Sigmoid colon (tissue), 7 donors: ENCODE data around the gene DUSP22. TPM values are rescaled to one million over a fixed set of nuclear protein-coding genes. Genes with fewer than 3 reads are reported as not detected.

Source experiments
- DNase-seq: peaks from one replicate; pipeline ENCODE4 v3.0.0-alpha.2; 2019
- H3K27ac ChIP-seq, 4 donors: fragments of 200-600 bp; sonication (generic); one replicate each; pipeline ENCODE4 v1.5.1; 2016 to 2019; ENCODE audit warnings: mild to moderate bottlenecking in 1 of 4
- H3K27me3 ChIP-seq, 3 donors: fragments of 200-600 bp; sonication (generic); one replicate each; pipeline ENCODE4 v1.5.1; 2019; ENCODE audit warnings: mild to moderate bottlenecking in 1 of 3
- H3K36me3 ChIP-seq, 4 donors: fragments of 200-600 bp; sonication (generic); one replicate each; pipeline ENCODE4 v1.5.1; 2016 to 2019
- H3K4me1 ChIP-seq, 4 donors: fragments of 200-600 bp; sonication (generic); one replicate each; pipeline ENCODE4 v1.5.1; 2017 to 2019
- H3K4me3 ChIP-seq, 4 donors: fragments of 200-600 bp; sonication (generic); one replicate each; pipeline ENCODE4 v1.5.1; 2017 to 2019; ENCODE audit warnings: mild to moderate bottlenecking in 2 of 4, moderate library complexity in 1 of 4
- H3K9me3 ChIP-seq, 4 donors: fragments of 200-600 bp in 3 of 4; sonication (generic) in 3 of 4; one replicate each; pipeline versions ENCODE4 v1.5.1 to v1.6.1; 2013 to 2019
- EP300 ChIP-seq, 4 donors: sonication (generic); formaldehyde crosslinking; IDR thresholded peaks; one replicate each; pipeline ENCODE4 v1.6.1; 2017; ENCODE audit warnings: antibody characterized with exemption in 4 of 4
- POLR2A ChIP-seq, 2 donors: fragments of 450-650 bp; IDR thresholded peaks; one replicate each; pipeline ENCODE4 v1.6.1; 2016; ENCODE audit warnings: antibody characterized with exemption in 2 of 2, mild to moderate bottlenecking in 2 of 2, moderate library complexity in 2 of 2
- POLR2AphosphoS5 ChIP-seq, 4 donors: sonication (generic); formaldehyde crosslinking; IDR thresholded peaks; one replicate each; pipeline ENCODE4 v1.6.1; 2017; ENCODE audit warnings: antibody characterized with exemption in 4 of 4
- WGBS, 2 donors: extraction: QIAGEN DNeasy Blood & Tissue Kit; methylation state at CpG; one replicate each; pipeline ENCODE4 v1.1.7; 2013; 5-methylcytosine and 5-hydroxymethylcytosine counted together
- intact Hi-C: fragments of 100-400 bp; cut with DNase I; formaldehyde crosslinking; loops from one replicate; pipeline ENCODE4 v1.15.1; 2023
- polyA plus RNA-seq, 3 donors: library from polyadenylated mRNA; stranded (reverse); fragments of 200-250 nt; gene quantifications; one replicate each; pipeline ENCODE4 v1.2.3, GENCODE V29; 2013
- total RNA-seq, 4 donors: library from RNA; depleted of rRNA; stranded (reverse); fragments of >200 nt; gene quantifications; one replicate each; pipeline ENCODE4 v1.1.0, GENCODE V29; 2016
- TF ChIP-seq, protein P1 (sequence below), 4 experiments: fragments of 450-650 bp in 3 of 4; fragments of 200-600 bp in 1 of 4; IDR thresholded peaks; one replicate each; pipeline ENCODE4 v1.5.1; 2016 to 2019; ENCODE audit warnings: antibody characterized with exemption in 4 of 4, mild to moderate bottlenecking in 3 of 4, moderate library complexity in 2 of 4
- donor health status: healthy with polysubstance abuse.
- donor health status: Bipolar disorder and iron deficiency.
- donor health status: healthy.

Gene DUSP22
- total and polyA plus RNA-seq, 7 donors = 15.7 to 113 (median 55.6) TPM

DNA sequence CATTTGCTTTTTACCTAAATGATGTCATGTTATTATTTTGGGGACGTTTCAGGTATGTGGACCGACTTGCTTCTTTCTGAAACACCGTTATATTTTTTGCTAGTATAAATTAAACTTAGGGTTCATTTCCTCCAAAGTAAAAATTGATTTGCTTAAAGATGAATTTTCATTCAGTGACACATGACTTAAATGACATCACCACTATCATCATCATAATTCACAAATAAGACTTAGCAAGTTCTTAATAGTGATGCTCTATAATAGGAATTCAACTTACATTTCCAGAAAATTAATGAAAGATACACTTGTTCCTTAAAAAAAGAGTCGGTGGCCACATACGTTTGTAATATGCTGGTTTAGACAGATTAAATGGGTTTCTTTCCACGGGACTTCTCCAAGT is 108.5 kb downstream of the DUSP22 start:
- no peaks in the 10 kb centered on the region for H3K9me3 ChIP-seq
- H3K27ac ChIP-seq = no peak overlapping the region
- H3K36me3 ChIP-seq = no peaks in the 10 kb centered on the region
- intact Hi-C loops = no loop called here
- 88 to 89% methylated on average over 6 of the region's 6 CpGs for WGBS, 2 donors
- no peak for TF ChIP-seq EP300 (IDR thresholded peaks at IDR 0.05)
- TF ChIP-seq, protein P1, sequence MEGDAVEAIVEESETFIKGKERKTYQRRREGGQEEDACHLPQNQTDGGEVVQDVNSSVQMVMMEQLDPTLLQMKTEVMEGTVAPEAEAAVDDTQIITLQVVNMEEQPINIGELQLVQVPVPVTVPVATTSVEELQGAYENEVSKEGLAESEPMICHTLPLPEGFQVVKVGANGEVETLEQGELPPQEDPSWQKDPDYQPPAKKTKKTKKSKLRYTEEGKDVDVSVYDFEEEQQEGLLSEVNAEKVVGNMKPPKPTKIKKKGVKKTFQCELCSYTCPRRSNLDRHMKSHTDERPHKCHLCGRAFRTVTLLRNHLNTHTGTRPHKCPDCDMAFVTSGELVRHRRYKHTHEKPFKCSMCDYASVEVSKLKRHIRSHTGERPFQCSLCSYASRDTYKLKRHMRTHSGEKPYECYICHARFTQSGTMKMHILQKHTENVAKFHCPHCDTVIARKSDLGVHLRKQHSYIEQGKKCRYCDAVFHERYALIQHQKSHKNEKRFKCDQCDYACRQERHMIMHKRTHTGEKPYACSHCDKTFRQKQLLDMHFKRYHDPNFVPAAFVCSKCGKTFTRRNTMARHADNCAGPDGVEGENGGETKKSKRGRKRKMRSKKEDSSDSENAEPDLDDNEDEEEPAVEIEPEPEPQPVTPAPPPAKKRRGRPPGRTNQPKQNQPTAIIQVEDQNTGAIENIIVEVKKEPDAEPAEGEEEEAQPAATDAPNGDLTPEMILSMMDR (IDR thresholded peaks at IDR 0.05) = no peak
- no peak for TF ChIP-seq POLR2AphosphoS5 (IDR thresholded peaks at IDR 0.05)
- no peak for TF ChIP-seq POLR2A (IDR thresholded peaks at IDR 0.05)
- H3K27me3 ChIP-seq = peaks cover 0 to 10% (median 0%) of the 10 kb centered on the region in 3 donors
- H3K4me1 ChIP-seq = no peaks in the 10 kb centered on the region
- no peak for DNase-seq
- H3K4me3 ChIP-seq = no peak overlapping the region

Other genes starting within 250 kb of the DUSP22 start
- under 1 TPM; 0.28 to 0.68 (median 0.34) TPM for gene IRF4, start 99.3 kb downstream of the DUSP22 start, total RNA-seq
- gene IRF4, start 99.3 kb downstream of the DUSP22 start, polyA plus RNA-seq = 1 to 10 TPM in 1 of 3 donors, under 1 TPM in 2; 0.46 to 9.3 (median 0.60) TPM